Measurements from ENCODE around the gene MLST8.

Gene MLST8

DNA sequence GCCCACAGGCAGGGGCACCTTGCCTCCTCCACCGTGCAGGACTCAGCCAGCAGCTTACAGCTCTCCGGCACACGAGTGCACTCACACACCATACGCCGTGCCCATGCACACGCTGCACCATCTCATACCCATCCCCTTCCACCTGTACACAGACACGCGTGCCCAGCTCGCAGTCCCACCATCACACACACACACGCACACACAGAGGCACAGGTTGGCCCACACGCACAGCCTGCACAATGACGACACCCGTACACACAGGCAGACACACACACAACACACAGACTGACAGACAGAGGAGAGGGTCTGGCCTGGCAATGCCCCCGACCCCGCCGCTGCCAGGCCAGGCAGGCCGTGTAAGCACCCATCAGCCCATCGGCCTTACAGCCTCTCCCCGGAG is 20.9 kb upstream of the MLST8 start:
- in situ Hi-C loops (cut with HindIII; ENCODE audit: low pct_ligation_motif_present, low pct_unique_long_range_greater_than_20kb, low sequenced_read_pairs) = no loop called here
- no peak for DNase-seq

DNA sequence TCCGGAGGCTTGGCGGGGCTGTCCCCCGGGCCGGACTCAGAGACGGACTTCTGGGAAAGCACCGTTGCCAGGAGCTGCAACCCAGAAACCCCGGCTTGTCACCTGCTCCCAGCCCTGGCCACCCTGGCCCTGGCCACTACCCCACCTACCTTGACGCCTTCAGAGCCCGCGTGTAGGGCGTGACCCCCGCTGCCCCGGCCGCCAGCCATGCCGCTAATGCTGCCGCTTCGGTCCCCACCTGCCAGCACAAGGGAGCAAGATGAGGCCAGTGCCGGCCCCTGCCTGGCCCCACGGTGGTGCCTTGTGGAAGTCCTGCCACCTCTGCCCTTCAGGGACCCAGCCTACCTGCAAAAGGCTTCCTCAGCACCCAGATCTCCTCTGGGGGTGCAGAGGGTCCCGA is 20.3 kb upstream of the MLST8 start:
- no peak for DNase-seq
- in situ Hi-C loops (cut with HindIII; ENCODE audit: low pct_ligation_motif_present, low pct_unique_long_range_greater_than_20kb, low sequenced_read_pairs) = no loop called here

DNA sequence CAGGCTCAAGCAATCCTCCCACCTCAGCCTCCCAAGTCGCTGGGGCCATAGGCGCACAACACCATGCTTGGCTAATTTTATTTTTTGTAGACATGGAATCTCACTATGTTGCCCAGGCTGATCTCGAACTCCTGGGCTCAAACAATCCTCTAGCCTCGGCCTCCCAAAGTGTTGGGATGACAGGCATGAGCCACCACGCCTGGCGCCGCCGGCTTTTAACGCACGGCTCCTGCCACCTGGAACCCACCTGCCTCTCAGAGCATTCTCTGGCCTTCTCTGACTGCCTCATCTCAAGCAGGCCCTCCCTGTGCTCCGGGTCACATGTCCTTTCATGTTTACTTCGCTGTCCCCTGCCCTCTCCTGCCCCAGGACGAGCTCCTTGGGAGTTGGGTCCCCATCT is 19.2 kb upstream of the MLST8 start:
- no peak for DNase-seq
- in situ Hi-C loops (cut with HindIII; ENCODE audit: low pct_ligation_motif_present, low pct_unique_long_range_greater_than_20kb, low sequenced_read_pairs) = no loop called here

DNA sequence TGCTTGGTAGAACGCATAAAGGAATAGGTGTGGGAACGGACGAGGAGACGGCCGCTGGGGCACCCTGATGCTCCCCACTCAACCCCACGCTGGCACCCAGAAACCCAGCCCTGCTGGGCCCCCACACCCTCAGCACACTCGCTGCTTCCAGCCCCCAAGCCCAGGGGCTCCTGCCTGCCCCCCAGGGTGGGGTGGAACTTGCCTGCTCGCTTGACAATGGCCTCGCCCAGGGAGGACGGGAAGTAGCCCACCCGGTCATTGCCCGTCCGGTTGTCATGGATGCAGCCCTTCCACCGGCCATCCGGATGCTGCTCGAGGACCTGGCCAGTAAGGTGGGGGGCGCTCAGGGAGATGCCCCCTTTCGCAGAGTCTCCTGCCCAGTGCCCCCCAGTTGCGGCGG is 18.7 kb upstream of the MLST8 start:
- in situ Hi-C loops (cut with HindIII; ENCODE audit: low pct_ligation_motif_present, low pct_unique_long_range_greater_than_20kb, low sequenced_read_pairs) = no loop called here
- DNase-seq = no peak

DNA sequence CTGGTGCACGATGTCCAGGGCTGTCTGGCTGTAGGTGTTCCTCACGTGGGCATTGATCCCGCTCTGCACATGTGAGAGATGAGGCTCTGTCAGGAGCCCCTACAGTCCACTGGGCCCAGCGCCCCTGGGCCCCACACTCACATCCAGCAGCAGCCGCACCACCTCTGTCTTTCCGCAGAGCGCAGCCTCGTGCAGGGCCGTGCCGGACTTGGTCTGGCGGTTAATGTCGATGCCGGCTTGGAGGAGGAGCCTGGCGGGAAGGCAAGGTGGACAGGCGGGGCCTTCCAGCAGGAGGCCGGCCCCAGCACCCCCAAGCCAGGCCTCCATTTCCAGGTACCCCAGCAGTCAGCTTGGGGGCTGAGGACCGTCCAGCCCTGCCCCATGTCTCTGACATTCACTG is 18.0 kb upstream of the MLST8 start:
- in situ Hi-C loops (cut with HindIII; ENCODE audit: low pct_ligation_motif_present, low pct_unique_long_range_greater_than_20kb, low sequenced_read_pairs) = no loop called here

DNA sequence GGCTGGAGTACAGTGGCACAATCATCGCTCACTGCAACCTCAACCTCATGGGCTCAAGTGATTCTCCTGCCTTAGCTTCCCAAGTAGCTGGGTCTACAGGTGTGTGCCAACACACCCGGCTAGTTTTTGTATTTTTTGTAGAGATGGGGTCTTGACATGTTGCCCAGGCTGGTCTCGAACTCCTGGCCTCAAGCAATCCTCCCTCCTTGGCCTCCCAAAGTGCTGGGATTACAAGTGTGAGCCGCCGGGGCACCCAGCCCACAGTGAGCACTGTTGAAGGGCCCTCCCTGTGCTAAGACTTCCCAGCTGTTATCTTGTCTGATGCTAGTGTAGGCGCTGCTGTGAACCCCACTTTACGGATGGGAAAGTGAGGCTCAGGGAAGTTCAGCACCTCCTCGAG is 16.9 kb upstream of the MLST8 start:
- in situ Hi-C loops (cut with HindIII; ENCODE audit: low pct_ligation_motif_present, low pct_unique_long_range_greater_than_20kb, low sequenced_read_pairs) = no loop called here

More for the DNA sequence above, 18.0 kb upstream of the MLST8 start:
- DNase-seq = no peak

DNA sequence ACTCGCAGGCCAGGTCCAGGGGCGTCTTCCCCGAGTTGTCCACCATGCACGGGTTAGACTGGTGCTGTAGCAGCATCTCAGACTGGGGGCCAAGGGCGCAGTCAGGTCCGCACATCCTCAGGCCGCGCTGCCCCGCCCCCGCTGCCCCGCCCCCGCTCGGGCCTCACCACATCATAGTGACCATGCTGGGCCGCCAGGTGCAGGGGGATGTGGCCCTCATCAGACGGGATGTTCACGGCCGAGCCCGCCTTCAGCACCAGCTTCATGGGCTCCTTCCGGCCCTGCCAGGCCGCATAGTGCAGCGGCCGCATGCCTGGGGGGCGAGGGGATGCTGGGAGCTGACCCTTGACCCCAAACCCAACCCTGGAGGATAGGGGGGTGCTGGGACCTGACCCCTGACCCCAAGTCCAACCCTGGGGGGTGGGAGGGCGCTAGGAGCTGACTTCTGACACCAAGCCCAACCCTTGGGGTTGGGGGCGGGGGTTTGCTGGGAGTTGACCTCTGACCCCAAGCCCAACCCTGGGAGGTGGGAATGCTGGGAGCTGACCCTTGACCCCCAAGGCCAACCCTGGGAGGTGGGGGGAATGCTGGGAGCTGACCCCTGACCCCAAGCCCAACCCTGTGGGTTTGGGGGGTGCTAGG is 15.9 kb upstream of the MLST8 start:
- DNase-seq = no peak
- in situ Hi-C loops (cut with HindIII; ENCODE audit: low pct_ligation_motif_present, low pct_unique_long_range_greater_than_20kb, low sequenced_read_pairs) = no loop called here

More for the DNA sequence above, 16.9 kb upstream of the MLST8 start:
- DNase-seq = no peak

DNA sequence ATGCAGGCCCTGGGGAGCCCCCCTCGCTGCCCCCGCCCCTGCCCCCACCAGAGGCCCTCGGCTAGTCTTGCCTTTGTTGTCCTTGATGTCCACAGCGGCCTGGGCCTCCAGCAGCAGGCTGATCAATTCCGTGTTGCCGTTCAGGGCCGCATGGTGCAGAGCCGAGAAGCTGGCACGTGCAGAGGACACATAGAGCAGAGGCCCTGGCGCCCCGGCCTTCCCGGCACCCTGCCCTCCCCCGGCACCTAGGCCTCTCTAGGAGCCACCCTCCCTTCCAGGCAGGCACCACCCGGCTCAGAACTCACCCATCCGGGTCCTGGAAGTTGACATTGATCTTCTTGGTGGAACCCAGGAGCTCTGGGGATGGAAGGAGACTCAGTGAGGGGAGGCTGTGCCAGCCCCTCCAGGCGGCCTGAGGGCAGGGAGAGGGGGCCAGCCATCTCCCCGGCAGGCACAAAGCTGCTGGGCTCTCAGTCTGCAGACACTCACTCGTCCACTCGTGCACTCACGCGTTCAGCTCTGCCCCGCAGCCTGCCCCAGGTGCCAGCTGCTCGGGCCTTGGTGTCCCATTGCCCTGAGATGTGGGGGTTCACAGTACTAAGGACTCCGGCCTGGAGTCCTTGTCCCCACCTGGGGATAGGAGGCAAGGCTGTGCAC is 15.1 kb upstream of the MLST8 start:
- in situ Hi-C loops (cut with HindIII; ENCODE audit: low pct_ligation_motif_present, low pct_unique_long_range_greater_than_20kb, low sequenced_read_pairs) = no loop called here
- DNase-seq = no peak

DNA sequence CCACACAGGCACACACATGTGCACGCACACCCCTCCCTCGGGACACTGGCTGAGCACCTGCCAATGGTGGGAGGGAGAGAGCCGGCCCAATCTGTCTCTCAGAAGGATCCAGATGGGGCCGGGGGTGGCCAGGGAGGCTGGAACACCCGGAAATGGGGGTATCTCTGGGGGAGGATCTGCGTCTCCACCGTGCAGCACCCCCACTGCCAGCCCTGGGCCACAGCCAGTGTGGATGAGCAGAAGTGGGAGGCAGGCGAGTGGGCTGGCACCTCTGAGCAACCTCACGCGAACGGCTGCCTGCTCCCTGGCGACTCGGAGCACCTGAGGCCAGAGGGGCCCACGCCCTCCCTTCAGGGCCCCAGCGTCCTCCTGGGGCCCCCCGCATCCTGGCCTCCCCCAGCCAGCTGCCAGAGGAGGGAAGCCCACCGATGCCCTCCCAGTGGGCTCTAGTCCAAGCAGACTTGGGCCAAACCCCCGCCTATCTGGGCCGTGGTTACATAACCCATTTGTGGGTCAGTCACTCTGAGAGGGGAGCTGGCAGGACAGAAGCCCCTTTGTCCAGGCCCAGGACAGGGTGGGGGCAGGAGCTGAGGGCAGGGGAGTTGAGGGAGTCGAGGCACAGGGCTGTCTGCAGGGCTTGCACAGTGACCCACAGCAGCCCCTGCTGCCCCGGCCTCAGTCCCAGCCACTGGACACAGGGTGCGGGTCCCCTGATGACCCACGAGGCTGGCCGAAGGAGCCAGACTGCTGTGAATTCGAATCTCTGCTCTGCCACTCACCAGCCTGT is 14.4 kb upstream of the MLST8 start:
- in situ Hi-C loops (cut with HindIII; ENCODE audit: low pct_ligation_motif_present, low pct_unique_long_range_greater_than_20kb, low sequenced_read_pairs) = no loop called here
- no peak for DNase-seq

DNA sequence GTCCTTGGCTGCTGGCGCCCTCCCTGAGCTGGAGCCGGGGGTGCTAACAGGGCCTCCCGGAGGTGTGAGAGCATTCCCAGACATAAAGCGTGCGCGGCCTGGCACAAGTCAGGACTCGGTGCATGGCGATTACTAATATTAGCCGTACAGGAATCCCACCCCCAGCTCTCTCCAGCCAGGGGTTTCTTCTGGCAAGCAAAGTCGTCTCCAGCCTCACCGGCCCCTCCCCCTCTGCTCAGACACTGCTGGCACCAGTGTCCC is 13.9 kb upstream of the MLST8 start:
- DNase-seq = no peak

DNA sequence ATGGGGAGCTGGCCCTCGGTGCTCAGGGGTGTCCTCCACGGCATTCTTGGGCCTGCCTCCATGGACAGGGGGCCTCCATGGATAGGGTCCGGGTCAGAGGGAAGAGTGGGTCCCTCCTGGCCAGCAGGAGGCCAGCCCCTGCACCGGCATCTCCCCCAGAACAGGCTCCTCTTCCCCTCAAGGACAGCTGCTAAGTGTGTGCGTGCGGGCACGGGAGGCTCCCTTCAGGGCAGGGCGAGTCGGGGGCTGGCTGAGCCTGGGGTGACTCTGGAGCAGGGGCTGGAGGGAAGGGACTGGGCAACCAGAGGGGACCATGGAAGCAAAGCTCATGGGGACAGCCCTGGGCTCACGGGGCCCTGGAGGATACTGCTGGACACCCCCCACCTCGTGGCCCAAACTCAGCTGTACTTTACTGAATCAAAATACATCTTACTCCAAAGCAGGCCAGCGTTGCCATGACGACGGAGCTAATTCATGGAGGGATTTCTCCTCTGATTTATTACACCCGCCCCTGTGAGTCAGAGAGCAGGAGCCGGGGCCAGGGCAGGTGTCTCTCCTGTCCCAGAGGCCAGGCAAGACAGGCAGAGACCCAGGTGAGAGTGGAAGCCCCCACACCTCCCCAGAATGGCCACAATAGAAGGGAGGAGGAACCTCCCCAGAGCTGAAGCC is 11.0 kb upstream of the MLST8 start:
- peak; percentile 23 for DNase-seq
- in situ Hi-C loops (cut with HindIII; ENCODE audit: low pct_ligation_motif_present, low pct_unique_long_range_greater_than_20kb, low sequenced_read_pairs) = no loop called here

More for the DNA sequence above, 13.9 kb upstream of the MLST8 start:
- in situ Hi-C loops (cut with HindIII; ENCODE audit: low pct_ligation_motif_present, low pct_unique_long_range_greater_than_20kb, low sequenced_read_pairs) = no loop called here

DNA sequence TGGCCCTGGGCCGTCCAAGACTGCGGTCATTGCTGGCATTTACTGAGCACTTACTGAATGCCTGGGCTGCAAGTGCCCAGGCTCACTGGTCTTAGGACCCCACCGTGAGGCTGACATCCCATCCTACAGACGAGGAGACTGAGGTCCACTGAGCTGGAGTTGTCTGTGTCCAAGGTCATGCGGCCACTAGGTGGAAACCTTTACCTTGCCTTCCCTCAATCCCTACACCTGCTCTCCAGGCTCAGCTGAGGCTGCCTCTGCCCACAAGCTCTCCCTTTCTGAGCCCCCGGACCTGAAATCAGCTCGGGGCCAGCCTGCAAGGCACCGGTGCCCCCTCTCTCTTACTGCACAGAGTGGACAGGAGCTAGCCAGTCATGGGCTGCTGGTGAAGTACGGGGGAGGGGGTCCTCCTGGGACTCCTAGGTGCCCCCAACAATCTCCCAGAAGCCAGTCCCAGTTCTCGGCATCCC is 10.4 kb upstream of the MLST8 start:
- in situ Hi-C loops (cut with HindIII; ENCODE audit: low pct_ligation_motif_present, low pct_unique_long_range_greater_than_20kb, low sequenced_read_pairs) = no loop called here
- DNase-seq = peak; percentile 70

DNA sequence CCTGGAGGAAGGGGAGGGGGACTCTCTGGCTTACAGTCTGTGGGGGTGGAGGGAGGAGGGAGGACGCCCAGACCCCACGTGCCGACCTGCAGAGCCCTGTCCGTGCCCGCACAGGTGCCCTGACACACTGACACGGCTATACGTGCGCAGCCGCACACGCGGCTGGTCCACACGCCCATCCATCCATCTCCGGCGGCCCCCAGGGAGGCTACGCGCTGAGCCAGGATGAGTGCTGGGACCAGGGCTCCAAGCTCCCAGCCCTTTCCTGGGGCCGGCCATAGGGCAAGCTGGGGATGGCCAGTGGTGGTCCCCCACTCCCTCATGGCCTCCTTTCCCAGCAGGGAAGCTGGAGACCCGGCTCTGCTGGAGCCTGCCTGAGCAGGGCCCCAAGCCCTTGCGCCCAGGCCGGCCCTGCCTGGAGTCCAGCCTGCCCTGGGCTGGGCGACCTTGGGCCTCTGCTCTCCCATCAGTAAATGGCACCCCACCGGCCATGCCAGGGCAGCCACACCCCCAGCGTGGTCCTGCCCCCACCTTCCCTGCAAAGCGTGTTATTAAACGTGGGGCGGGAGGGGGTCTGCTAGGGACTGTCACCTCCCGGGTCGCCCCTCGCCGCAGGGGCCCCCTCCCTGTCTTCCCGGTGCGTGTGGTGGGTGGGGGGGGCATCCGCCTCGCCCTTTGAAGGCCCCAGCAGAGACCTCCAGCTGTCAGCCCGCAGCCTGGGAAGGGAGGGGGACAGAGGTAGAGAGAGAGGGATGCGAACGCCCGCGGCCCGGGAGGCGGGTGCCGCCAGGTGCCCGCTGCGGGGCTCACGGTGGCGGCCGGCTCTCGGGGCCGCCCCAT is 9.7 kb upstream of the MLST8 start:
- no peak for DNase-seq
- in situ Hi-C loops (cut with HindIII; ENCODE audit: low pct_ligation_motif_present, low pct_unique_long_range_greater_than_20kb, low sequenced_read_pairs) = no loop called here

DNA sequence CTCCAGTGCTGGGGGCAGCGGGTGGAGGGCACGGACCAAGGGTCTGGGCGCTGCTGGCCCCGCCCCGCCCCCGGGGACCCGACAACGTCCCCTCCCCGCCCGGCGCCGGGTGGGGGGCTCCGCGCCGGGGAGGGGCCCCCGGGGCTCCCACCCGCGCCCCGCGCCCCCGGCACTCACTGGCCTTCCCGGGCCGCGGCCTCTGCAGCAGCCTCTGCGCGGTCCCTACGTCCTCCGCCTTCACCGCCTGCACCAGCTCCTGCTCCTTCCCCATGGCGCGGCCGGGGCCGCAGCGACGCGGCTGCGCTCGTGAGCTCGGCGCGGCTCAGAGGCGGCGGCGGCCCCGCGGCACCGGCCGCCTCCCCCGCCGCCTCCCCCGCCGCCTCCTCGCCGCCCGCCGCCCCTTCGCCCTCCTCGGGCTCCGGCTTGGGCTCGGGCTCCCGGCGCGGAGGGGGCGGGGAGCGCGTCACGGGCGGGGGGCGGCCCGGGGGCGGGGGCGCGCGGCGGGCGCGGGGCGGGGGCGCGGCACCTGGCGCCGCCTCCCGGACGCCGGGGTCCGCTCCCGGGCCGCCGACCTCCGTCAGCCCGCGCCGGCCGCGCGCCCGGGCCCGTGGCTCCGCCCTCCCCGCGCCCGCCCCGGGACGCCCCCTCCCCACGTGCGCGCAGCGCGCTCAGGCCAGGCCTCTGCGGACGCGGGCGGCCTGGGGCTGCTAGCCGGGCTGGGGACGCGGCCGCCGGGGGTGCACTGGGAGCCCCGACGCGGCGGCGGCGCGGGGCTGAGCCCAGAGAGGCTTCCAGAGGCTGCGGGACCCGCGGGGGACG is 8.9 kb upstream of the MLST8 start, which contains the start of gene CASKIN1:
Gene CASKIN1 (minus strand): TSS at position 444 of the 819 bp plus-strand sequence. CDS start 173 bp downstream, at position 271.
- peak; percentile 47 for DNase-seq
- in situ Hi-C loops (cut with HindIII; ENCODE audit: low pct_ligation_motif_present, low pct_unique_long_range_greater_than_20kb, low sequenced_read_pairs) = no loop called here

DNA sequence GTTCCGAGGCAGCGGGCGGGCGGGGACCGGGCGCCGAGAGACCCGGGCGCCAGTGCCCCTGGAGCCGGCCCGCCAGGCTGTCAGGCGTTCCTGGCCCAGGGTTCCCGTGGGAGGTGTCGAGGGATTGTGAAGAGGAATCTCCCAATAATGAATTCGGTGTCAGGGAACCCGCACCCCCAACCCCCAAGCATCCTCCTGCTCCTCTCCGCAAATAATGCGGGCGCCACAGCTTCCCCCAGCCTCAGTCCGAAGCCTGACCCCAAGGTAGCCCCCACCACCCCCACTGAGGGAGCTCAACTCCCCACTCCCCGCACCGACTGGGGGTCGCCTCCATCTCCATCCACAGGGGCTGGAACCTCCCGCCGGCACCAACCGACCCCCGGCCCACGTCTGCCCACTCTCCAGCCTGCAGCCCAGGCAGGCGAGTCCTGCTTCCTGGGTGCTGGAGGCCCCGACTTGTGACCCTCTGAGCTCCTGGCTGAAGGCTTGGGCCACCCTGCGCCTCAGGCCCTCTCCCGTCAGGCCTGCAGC is 8.2 kb upstream of the MLST8 start:
- DNase-seq = no peak
- in situ Hi-C loops (cut with HindIII; ENCODE audit: low pct_ligation_motif_present, low pct_unique_long_range_greater_than_20kb, low sequenced_read_pairs) = no loop called here

DNA sequence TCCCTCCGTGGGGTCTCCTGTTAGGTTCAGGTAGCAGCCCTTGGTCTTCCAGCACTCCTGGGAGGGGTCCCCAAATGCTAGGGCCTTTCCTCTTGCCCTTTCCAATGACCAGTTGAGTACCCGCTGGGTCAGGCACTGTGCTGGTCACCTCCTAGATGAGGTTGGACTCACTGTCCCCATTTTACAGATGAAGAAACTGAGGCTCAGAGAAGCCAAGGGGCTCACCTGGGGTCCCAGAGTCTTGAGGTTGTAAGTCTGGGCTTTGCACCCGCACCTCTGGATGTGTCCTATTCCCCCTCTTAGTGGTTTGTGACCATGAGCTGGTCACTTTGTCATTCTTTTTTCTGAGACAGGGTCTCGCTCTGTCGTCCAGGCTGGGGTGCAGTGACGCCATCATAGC is 7.5 kb upstream of the MLST8 start:
- no peak for DNase-seq
- in situ Hi-C loops (cut with HindIII; ENCODE audit: low pct_ligation_motif_present, low pct_unique_long_range_greater_than_20kb, low sequenced_read_pairs) = no loop called here

DNA sequence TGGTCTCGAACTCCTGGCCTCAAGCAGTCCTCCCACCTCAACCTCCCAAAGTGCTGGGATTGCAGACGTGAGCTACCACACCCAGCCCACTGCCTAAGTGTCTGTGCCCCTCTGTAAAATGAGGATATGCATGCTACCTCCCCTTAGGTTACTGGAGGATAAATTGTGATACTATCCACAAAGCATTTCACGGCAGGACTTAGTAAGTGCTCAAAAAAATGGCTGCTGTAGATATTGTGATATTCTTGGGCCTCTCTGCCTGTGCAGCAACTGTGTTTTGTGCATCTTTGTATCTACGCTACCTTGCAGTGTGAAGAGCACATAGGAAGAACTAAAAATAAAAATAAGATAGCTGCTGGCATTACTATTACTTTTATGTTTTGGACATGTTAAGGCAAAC is 7.0 kb upstream of the MLST8 start:
- in situ Hi-C loops (cut with HindIII; ENCODE audit: low pct_ligation_motif_present, low pct_unique_long_range_greater_than_20kb, low sequenced_read_pairs) = no loop called here
- DNase-seq = no peak

Data from ACHN (cell line).